NCI-H345 treated with DMSO at 0.1 percent for 48 hours (cell line): ENCODE measurements around the gene CDH20.
A peak's percentile ranks its signal among the peaks of the same experiment; 100 is the strongest.

Experiments
- DNase-seq: peaks from one replicate; lab custom pipeline; 2025; ENCODE audit not compliant: unreplicated experiment; lab: John Stamatoyannopoulos, UW

CDH20 gene

DNA sequence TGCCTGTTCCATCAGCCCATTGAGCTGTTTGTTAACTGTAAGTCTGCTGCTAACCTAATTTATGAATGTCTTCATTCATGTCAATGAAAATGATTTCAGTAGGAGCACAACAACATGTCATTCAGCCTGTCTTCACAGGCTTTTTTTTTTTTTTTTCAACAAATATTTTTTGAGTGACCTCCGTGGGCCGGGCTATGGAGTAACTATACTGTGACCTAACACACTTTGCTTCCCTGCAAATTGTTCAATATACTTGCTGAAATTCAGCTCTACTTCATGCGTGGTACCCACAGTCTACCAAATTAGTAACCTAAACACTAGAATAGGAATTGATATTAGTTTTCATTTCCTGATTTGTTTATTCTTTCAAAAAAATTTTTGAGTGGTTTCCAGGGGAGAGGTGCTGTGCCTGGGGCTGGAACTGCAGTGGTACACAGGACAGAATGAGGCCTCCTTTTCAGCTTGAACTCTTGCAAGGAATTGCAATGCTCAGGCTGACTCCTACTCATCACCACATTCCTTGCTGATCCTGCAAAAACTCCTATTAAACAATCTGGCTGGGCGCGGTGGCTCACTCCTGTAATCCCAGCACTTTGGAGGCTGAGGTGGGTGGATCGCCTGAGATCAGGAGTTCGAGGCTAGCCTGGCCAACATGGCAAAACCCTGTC, 87.1 kb downstream of the CDH20 start:
- no peak for DNase-seq

DNA sequence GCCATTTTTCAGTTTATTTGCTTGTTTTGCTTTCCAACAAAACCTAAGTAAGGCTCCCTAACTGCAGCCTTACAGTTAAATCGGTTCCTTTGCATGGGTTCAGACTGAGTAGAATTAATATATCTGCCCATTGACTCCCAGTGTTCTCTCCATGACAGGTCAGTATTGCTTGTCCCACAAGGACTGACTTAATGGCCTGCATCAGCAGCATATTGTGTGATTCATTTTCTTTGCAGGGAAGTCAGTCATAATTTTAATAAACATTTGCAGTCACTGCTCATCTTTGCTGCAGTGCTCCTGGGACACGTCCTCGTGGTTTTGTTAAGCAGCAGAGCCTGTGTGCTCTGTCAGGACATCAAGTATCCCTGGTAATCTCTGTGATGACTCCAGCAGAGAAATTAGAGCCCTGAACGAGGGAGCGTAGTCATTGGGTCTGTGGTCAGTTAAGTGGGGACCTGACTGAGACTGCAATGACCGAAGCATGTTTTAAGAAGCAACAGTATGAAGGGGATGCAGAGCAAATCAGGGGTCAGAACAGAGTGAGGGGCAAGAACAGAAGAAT, 93.3 kb downstream of the CDH20 start:
- DNase-seq: no peak

- DNase-seq: no peak
These were observed 95.0 kb downstream of the CDH20 start for GRCh38 chr18:61428266-61428665.

- DNase-seq: no peak
These were observed 99.4 kb downstream of the CDH20 start for GRCh38 chr18:61432590-61432989.

DNA sequence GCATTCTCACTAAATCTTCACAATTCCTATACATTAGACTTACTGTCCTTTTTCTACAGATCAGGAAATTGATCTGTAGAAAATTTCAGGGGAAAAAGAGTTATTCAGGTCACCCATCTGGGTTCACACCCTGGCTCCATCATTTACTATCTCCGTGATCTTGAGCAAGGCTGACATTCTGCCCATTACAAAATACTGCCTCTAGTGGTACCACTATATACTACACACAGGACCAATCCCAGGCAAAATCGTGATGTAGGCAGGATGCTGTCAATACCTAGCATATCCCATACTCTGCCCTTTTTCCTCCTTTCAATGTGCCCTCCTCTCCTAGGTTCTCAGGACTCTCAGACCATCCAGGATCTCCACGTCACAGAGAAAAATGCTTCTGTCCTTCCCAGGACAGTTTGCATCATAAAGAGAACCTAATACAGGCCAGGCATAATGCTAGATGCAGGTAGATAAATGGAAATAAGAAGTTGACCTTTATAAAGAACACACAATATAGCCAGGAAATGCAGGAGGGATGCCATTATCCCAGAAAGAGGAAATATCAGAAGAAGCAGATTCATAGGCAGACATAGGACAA, 101.9 kb downstream of the CDH20 start:
- no peak for DNase-seq

GRCh38 chr18:61443081-61443725, 110.0 kb downstream of the CDH20 start:
- no peak for DNase-seq

DNA sequence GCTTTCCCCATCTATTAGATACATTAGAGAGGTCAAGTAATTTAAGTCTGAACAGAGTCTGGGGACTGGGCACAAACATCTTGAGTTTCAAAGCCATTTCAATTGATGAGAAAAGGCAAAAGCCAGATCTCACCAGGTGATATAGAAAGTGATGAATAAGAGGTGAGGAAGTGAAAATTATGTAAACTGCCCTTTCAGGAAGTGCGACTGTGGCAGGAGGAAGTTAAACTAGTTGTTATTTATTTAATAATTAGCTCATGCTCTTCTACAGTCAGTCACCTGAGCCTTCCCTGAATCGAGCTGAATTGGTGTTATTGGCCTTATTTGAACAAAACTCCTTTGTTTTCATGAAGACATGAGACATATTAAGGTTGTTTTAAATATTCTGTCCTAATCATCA, 115.1 kb downstream of the CDH20 start:
- DNase-seq: no peak

- no peak for DNase-seq
These were observed 126.8 kb downstream of the CDH20 start for GRCh38 chr18:61459896-61460648.

GRCh38 chr18:61464551-61465142, 131.4 kb downstream of the CDH20 start:
- DNase-seq: no peak

- no peak for DNase-seq
These were observed 133.5 kb downstream of the CDH20 start for GRCh38 chr18:61466736-61467135.

GRCh38 chr18:61470031-61470674, 136.9 kb downstream of the CDH20 start:
- no peak for DNase-seq

DNA sequence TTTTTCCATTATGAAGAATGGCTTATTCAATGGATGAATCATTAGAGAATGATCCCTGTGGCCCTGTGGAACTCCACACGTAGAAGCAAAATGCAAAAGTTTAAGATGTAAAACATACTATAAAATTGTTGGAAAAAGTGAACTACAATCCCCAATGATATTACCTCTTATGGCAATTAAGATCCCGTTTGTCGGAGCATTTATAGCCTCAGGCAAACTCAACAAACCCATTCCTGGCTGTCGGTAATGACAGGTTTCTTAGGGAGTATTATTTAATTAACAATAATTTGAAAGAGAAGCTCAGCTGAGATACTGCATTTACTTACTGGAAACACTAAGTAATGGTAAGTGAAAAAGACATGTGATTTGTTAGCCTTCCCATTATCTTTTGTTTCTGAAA, 138.3 kb downstream of the CDH20 start:
- no peak for DNase-seq

DNA sequence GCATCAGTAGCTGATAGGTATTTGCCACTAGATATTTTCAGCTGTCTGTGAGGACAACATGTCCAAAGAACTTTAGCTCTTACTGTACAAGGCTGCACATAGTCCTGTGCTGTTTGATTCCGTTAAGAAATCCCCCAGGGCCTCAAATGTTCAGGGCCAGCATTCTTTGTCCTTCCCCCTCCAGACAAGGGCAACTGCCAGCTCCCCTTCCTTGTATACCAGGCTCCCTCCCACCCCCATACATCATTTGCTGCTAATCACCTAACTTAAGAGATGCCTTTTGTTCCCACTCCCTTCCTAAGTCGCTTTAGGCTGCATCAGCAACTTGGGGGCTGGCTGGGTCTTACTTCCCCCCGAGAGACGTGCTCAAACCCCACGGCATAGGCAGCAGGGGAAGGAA, 138.7 kb downstream of the CDH20 start:
- no peak for DNase-seq

GRCh38 chr18:61474341-61474740, 141.1 kb downstream of the CDH20 start:
- DNase-seq: no peak

- DNase-seq: no peak
These were observed 141.7 kb downstream of the CDH20 start for GRCh38 chr18:61474918-61475317.

GRCh38 chr18:61475931-61476330, 142.7 kb downstream of the CDH20 start:
- no peak for DNase-seq

DNA sequence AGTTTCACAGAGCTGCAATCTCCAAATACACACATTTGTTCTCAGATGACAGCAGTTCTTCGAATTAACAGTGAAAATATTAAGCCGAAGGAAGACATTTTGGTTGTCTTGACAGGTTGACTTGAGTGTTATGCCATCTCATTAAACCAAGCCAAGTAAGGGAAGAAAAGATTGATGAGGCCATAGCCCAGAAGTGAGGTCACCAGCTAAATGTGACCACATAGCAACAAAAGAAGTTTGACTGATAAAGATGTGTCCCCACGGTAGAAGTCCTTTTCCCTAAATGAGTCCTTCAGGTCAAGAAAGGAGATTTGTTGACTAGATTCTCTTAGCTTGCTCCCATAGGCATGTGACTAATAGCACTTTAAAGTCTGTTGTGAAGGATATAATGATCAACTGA, 156.1 kb downstream of the CDH20 start:
- DNase-seq: no peak

DNA sequence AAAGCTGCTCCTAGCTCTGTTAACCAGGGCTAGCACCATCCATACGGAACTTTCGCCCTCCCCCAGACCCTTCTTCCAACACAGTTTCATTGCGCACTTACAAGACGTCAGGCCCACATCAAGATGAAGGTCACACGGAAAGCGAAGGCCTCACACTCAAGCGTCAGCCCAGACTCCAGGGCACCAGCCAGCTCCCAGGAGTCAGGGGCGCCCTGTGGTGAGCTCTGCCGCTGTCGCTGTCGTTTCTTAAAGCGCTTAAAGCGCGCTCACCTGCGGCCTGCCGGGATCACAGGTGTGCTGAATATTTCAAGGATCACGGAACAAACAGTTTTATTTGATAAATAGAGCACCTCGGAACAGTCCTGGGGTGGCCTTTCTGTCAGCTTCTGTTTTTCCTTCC, 163.1 kb downstream of the CDH20 start:
- no peak for DNase-seq

DNA sequence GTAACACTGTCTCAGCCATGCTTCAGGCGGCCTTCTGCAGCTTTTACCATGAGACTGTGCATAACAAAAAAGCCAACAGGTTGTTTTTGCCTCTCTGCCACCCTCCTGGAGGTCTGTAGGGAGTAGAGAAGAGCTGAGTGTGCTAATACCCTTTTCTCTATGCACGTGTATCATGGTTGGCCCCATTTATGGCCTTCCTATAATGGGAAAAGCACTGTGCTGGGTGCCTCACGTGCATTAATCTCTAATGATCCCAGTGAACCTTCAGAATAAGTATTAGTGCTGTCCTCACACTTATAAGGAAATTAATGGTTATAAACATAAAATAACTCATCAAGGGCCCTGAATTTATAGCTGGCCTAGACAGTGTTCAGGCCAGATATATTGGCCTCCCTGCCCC, 164.2 kb downstream of the CDH20 start:
- no peak for DNase-seq

DNA sequence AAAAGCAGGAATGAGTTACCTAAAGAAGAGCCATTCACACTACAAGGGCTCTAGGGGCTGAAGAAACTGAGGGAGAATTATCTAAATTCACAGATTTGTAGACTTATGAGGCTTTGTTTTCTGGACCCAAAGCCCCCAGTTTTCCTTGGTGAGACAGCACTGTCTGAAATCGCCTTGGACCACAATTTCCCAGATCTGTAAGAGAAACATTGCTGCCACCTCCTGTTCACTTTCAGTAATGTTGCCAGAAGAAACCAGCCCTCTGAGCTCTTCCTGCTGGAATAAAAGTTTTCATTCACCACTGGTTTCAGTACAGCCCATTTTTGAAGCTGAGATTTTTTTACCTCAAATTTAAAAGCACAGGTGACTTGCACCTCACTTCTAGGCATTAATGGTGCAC, 169.2 kb downstream of the CDH20 start:
- DNase-seq: peak; percentile 73

DNA sequence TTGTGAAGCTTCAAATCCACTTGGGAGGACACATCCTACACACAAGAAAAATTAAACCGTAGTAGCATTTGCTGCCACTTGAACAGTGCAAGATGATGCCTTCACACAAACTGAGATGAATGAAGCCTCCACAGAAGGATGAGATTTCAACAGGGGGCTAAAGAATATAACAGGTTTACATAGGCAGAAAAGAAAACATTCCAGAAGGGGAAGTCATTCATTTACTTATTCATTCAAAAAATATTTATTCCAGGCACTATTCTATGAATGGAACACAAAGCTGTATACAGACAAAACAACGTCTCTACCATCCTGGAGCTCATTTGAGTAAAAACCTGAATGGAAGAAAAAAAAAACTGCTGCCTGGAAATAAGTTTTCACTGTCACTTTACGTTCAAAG, 170.5 kb downstream of the CDH20 start:
- no peak for DNase-seq
